Measurements from ENCODE around the gene AREL1. TPM values are rescaled to one million over a fixed set of nuclear protein-coding genes. Genes with fewer than 3 reads are reported as not detected.
A peak's percentile ranks its signal among the peaks of the same experiment; 100 is the strongest.

The AREL1 gene
- total RNA-seq, 1 donor from 2014 or later, result 16.6 TPM

- no peak for DNase-seq (ENCODE audit: low read depth)
- TF ChIP-seq CTCF (IDR thresholded peaks at IDR 0.05; ENCODE audit: insufficient read depth, low read length, severe bottlenecking), result no peak
- H3K4me3 ChIP-seq (ENCODE audit: low read depth, low read length), result no peak overlapping the region
- no peak for FAIRE-seq
- peaks cover 11% of the 10 kb centered on the region for H3K36me3 ChIP-seq (ENCODE audit: control insufficient read depth, insufficient read depth, low read length)
- H3K27me3 ChIP-seq (ENCODE audit: control insufficient read depth, insufficient read depth, low read length), result no peaks in the 10 kb centered on the region
These were observed 37.7 kb downstream of the AREL1 start for GRCh38 chr14:74675219-74675618.

- FAIRE-seq, result no peak
- DNase-seq (ENCODE audit: low read depth), result no peak
- Histone ChIP-seq H3K27me3 (ENCODE audit: control insufficient read depth, insufficient read depth, low read length) (no peaks in the 10 kb centered on the region), H3K36me3 (ENCODE audit: control insufficient read depth, insufficient read depth, low read length) (peaks cover 16% of the 10 kb centered on the region), H3K4me3 (ENCODE audit: low read depth, low read length) (no peak overlapping the region)
- no peak for TF ChIP-seq CTCF (IDR thresholded peaks at IDR 0.05; ENCODE audit: insufficient read depth, low read length, severe bottlenecking)
These were observed 39.1 kb downstream of the AREL1 start for GRCh38 chr14:74673768-74674167.

GRCh38 chr14:74671789-74672188 is 41.1 kb downstream of the AREL1 start:
- TF ChIP-seq CTCF (IDR thresholded peaks at IDR 0.05; ENCODE audit: insufficient read depth, low read length, severe bottlenecking), result no peak
- DNase-seq (ENCODE audit: low read depth) (peak; percentile 66), FAIRE-seq (no peak)
- Histone ChIP-seq H3K4me3 (ENCODE audit: low read depth, low read length) (no peak overlapping the region), H3K36me3 (ENCODE audit: control insufficient read depth, insufficient read depth, low read length) (peaks cover 23% of the 10 kb centered on the region), H3K27me3 (ENCODE audit: control insufficient read depth, insufficient read depth, low read length) (no peaks in the 10 kb centered on the region)

GRCh38 chr14:74670726-74671411 is 42.0 kb downstream of the AREL1 start:
- no peaks in the 10 kb centered on the region for H3K27me3 ChIP-seq (ENCODE audit: control insufficient read depth, insufficient read depth, low read length)
- peaks cover 20% of the 10 kb centered on the region for H3K36me3 ChIP-seq (ENCODE audit: control insufficient read depth, insufficient read depth, low read length)
- FAIRE-seq (no peak), DNase-seq (ENCODE audit: low read depth) (no peak)
- no peak overlapping the region for H3K4me3 ChIP-seq (ENCODE audit: low read depth, low read length)
- TF ChIP-seq CTCF (IDR thresholded peaks at IDR 0.05; ENCODE audit: insufficient read depth, low read length, severe bottlenecking), result no peak

GRCh38 chr14:74669846-74670245 is 43.0 kb downstream of the AREL1 start:
- H3K36me3 ChIP-seq (ENCODE audit: control insufficient read depth, insufficient read depth, low read length), result peaks cover 20% of the 10 kb centered on the region
- H3K27me3 ChIP-seq (ENCODE audit: control insufficient read depth, insufficient read depth, low read length), result no peaks in the 10 kb centered on the region
- no peak for TF ChIP-seq CTCF (IDR thresholded peaks at IDR 0.05; ENCODE audit: insufficient read depth, low read length, severe bottlenecking)
- H3K4me3 ChIP-seq (ENCODE audit: low read depth, low read length), result no peak overlapping the region
- FAIRE-seq (no peak), DNase-seq (ENCODE audit: low read depth) (no peak)

- FAIRE-seq, result no peak
These were observed 43.6 kb downstream of the AREL1 start for GRCh38 chr14:74669256-74669655.

More at GRCh38 chr14:74669256-74669655, 43.6 kb downstream of the AREL1 start:
- Histone ChIP-seq H3K36me3 (ENCODE audit: control insufficient read depth, insufficient read depth, low read length) (peaks cover 20% of the 10 kb centered on the region), H3K4me3 (ENCODE audit: low read depth, low read length) (no peak overlapping the region), H3K27me3 (ENCODE audit: control insufficient read depth, insufficient read depth, low read length) (no peaks in the 10 kb centered on the region)
- DNase-seq (ENCODE audit: low read depth), result no peak
- TF ChIP-seq CTCF (IDR thresholded peaks at IDR 0.05; ENCODE audit: insufficient read depth, low read length, severe bottlenecking), result no peak

Measured in bronchial epithelial cell (primary cell).